Activated CD4-positive, alpha-beta T cell treated with anti-CD3 and anti-CD28 coated beads, Interleukin-2, amount 10 ng/mL, durations not matched to agents 7 days and 5 days (primary cell): ENCODE results near the gene BTBD9. TPM values are rescaled to one million over a fixed set of nuclear protein-coding genes. Genes with fewer than 3 reads are reported as not detected.

Experiments
- CTCF ChIA-PET: fragments of 350-600 bp; sonication (Branson Sonifier 250); formaldehyde crosslinking; loops from one replicate; lab custom pipeline; 2021; ENCODE audit warnings: antibody characterized with exemption; lab: Charles Lee
- POLR2A ChIA-PET: fragments of 350-600 bp; sonication (Branson Sonifier 250); formaldehyde crosslinking; loops from one replicate; lab custom pipeline; 2021; ENCODE audit warnings: antibody characterized with exemption; lab: Charles Lee
- DNase-seq: peaks from one replicate; pipeline ENCODE4 v3.0.0-alpha.2; 2020
- H3K27ac Mint-ChIP-seq: one replicate; pipeline ENCODE4 v1.8.0; 2021; ENCODE audit warnings: mild to moderate bottlenecking, moderate library complexity, mixed read lengths
- H3K27me3 Mint-ChIP-seq: one replicate; pipeline ENCODE4 v1.8.0; 2021; ENCODE audit warnings: mixed read lengths
- H3K36me3 Mint-ChIP-seq: one replicate; pipeline ENCODE4 v1.8.0; 2021; ENCODE audit warnings: low read depth, mixed read lengths
- H3K4me1 Mint-ChIP-seq: one replicate; pipeline ENCODE4 v1.8.0; 2021; ENCODE audit warnings: mixed read lengths
- H3K4me3 Mint-ChIP-seq: one replicate; pipeline ENCODE4 v1.8.0; 2021; ENCODE audit warnings: mild to moderate bottlenecking, moderate library complexity, mixed read lengths
- H3K9me3 Mint-ChIP-seq: one replicate; pipeline ENCODE4 v1.8.0; 2021; ENCODE audit warnings: mixed read lengths
- total RNA-seq, 2 experiments: library from RNA; stranded (reverse); gene quantifications; one replicate each; pipeline ENCODE4 v1.2.3, GENCODE V29; 2021

The BTBD9 gene
- total RNA-seq, 2 experiments from 2014 or later, result 12.0 to 12.6 TPM

DNA sequence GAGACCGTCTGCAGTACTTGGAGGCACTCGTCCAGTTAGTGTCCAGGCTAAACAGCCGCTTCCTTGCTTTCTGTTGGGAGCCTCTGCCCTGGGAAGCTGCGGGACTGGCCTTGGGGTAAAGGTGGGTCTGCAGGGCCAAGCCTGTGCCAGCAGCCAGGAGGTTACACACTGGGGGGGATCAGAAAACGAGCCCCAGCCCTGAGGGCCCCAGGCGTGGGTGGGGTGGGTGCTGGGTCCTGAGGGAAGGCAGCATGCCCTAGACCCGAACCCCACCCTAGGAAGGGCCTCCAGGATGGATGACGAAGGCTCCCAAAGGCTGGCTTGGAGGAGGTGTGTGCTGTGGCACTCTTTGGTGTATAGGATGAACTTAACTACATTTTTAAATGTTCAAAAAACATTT lies 485.0 kb downstream of the BTBD9 start:
- ChIA-PET CTCF (interaction anchor here (1.0 kb wide), 1 partner anchor 14 kb away, joined by 3 read pairs; no protein-coding TSS in a partner anchor), POLR2A (no interaction called here)

DNA sequence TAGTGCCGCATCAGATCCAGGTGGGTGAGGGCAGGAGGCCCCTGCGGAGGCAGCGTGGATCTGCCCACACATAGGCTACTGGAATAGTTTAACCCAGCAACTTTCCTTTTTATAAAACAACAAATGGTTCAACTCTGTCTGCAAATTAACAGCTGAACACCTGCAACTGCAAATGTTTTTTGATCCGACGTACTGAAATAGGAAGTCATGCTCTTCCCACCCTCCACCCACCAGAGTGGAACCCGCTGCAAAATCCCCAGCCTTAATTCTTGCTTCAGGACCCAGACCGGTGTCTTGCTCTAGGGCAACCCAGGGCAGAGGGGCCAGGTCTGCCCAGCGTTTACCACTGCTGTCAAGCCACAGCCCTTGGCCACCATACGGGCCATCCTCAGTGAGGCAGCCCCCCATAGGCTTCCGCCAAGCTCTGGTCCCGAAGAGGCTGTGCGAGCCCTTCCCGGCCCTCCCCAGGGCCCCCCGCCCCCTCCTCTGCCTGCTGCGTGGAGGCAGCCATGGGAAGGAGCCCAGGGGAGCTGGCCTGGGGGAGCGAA lies 485.9 kb downstream of the BTBD9 start:
- Mint-ChIP-seq H3K27ac (no peak overlapping the region), H3K36me3 (no peaks in the 10 kb centered on the region), H3K9me3 (no peaks in the 10 kb centered on the region), H3K4me1 (no peaks in the 10 kb centered on the region), H3K4me3 (no peak overlapping the region), H3K27me3 (no peaks in the 10 kb centered on the region)
- ChIA-PET POLR2A (no interaction called here), CTCF (interaction anchor here (1.0 kb wide), 1 partner anchor 13 kb away, joined by 3 read pairs; no protein-coding TSS in a partner anchor)
- no peak for DNase-seq

More for the DNA sequence above, 485.0 kb downstream of the BTBD9 start:
- Mint-ChIP-seq H3K36me3 (no peaks in the 10 kb centered on the region), H3K27me3 (no peaks in the 10 kb centered on the region), H3K9me3 (no peaks in the 10 kb centered on the region), H3K27ac (no peak overlapping the region), H3K4me1 (no peaks in the 10 kb centered on the region), H3K4me3 (no peak overlapping the region)
- DNase-seq, result no peak

DNA sequence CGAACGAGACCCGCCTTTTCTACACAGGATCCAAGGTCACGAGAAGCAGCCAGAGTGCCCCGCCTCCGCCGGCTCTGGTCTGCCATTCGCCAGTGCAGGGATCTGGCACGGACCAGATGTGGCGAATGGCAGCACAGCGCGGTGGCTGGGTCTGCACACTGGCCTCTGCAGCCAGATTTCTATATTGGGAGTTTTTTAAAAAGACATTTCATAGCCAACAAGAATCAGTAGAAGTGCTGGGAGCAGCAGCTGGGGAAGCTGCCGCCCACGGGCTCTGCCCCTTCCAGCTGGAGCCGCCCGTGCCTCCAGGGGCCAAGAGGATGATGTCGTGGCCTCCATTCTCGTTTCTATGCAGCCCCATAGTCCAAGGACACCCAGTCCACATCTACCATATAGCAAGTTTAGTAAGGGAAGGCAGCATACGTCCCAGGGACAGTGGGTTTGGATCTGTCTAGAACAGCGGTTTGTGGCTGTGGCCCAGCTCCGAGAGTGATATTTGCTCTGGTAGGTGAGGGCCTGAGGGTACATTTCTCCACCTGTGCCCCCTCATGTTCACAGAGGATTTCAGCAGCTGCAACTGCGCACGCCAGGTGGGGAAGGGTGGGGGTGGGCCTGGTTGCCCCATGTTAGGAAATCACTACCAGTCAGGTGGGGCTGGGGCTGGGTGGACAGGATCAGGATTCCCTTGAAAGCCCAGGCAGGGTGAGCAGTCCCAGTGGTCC lies 486.5 kb downstream of the BTBD9 start:
- ChIA-PET POLR2A (no interaction called here), CTCF (no interaction called here)
- Mint-ChIP-seq H3K36me3 (no peaks in the 10 kb centered on the region), H3K9me3 (no peaks in the 10 kb centered on the region), H3K27me3 (no peaks in the 10 kb centered on the region), H3K4me1 (no peaks in the 10 kb centered on the region), H3K27ac (no peak overlapping the region), H3K4me3 (no peak overlapping the region)
- no peak for DNase-seq

DNA sequence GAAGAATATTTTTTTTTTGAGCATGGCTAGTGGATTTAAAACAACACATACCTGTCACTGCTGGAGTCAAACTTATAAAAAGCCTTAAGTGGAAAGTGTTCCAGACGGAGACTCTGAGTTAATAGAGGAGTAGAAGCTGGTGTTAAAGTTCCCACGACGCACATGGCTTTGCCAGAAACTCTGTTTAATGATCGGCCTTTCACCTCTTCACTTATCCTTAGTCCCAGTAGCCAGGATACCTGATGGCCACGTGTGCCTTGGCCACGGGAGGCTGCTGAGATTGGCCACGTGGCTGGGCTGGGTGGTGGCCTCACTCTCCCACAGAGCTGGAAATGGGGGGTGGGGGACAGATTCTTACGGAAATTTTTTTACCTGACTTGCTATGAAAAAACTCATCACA lies 487.1 kb downstream of the BTBD9 start:
- Mint-ChIP-seq H3K36me3 (no peaks in the 10 kb centered on the region), H3K4me1 (no peaks in the 10 kb centered on the region), H3K4me3 (no peak overlapping the region), H3K27me3 (no peaks in the 10 kb centered on the region), H3K9me3 (no peaks in the 10 kb centered on the region), H3K27ac (no peak overlapping the region)
- DNase-seq, result no peak
- ChIA-PET CTCF (no interaction called here), POLR2A (no interaction called here)

DNA sequence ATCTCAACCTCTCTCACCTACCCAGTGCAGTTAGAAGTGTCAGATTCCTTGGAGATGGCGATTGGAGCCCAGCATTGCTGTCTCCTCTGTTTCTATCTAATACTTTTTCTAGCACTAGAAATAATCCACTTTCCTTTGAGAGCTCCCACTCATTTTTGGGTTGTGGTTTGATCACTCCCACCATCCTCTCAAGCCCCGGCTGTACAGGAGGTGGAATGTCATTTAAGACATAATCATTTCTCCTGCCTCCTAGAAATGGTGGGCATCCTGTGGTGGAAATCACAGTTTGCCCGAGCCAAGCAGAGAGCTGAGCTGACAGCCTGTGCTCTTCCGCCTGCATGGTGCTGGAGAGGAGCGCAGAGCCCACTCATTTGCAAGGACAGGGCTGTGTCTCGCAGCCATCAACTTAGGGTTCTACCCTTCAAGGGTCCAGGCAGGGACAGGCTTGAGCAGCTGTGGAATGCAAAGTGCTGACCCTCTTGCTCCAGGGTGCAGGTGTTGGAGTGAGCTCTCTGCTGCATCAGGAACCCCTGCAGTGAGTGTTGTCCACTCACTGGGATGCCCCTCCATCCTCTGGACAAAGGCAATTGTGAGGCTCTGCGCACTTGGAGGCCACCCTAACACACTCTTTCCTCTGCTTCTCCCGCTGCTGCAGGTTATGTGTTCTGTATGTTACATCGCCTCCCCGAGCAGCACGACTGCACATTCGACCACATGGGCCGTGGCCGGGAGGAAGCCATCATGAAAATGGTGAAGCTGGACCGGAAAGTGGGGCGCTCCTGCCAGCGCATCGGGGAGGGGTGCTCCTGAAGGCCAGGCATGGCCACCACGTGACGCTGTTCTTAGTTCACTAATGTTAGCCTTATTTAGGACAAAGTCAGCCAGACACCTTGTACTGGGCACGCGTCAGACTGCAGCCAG lies 487.9 kb downstream of the BTBD9 start:
- Mint-ChIP-seq H3K9me3 (no peaks in the 10 kb centered on the region), H3K27ac (no peak overlapping the region), H3K4me3 (no peak overlapping the region), H3K4me1 (no peaks in the 10 kb centered on the region), H3K36me3 (no peaks in the 10 kb centered on the region), H3K27me3 (no peaks in the 10 kb centered on the region)
- CTCF ChIA-PET, result no interaction called here
- DNase-seq, result no peak
- POLR2A ChIA-PET, result no interaction called here

DNA sequence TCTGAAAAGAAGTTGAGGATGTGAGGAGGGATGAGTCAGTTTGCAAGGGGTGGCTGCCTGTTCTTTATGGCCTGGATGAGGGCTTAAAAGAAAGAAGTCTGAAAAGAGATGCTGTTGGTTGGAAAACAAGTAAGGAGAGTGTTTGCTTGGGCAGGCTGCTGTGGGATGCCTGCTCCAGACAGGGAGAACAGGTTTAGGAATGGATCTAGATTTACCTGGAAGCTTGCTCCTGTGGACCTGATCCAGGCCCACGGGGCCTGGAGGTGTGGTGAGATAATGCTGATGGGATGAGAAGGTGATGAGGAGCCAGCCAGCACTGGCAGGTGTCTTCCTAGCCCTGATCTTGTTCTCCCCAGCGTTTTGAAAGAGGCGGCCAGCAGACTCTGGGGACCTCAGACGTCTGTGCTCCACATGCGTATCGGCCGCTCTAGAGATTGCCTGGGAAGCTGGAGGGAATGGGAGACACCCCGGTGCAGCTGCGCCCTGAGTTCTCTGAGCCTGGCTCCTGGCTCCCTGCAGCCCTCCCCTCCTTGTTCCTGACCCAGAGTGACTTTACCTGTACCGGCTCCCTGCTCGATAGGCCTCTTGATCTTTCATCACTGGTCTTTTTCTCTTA lies 488.9 kb downstream of the BTBD9 start:
- H3K9me3 Mint-ChIP-seq, result no peaks in the 10 kb centered on the region
- DNase-seq, result no peak

DNA sequence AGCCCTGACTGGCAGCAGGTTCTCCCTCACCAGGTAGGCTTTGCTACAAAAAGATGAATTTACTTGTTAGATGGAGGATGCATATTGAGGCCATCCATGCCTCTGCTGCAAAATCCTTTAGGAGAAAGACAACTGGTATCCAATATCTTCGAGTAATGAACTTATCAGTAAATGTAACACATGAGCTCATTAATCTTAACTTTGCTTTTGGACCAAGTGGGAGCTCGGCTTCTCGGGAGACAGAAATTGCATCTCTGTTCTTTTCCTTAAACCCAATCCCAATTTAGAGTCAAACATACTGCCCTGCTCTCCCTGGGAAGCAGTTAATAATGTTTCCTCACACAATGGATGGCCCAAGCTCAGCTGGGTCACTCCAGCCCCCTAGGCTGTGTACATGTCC lies 489.7 kb downstream of the BTBD9 start:
- ChIA-PET CTCF (no interaction called here), POLR2A (no interaction called here)
- Mint-ChIP-seq H3K36me3 (no peaks in the 10 kb centered on the region), H3K27ac (no peak overlapping the region), H3K4me1 (no peaks in the 10 kb centered on the region), H3K9me3 (no peaks in the 10 kb centered on the region), H3K27me3 (no peaks in the 10 kb centered on the region), H3K4me3 (no peak overlapping the region)
- no peak for DNase-seq

More for the DNA sequence above, 488.9 kb downstream of the BTBD9 start:
- H3K27ac Mint-ChIP-seq, result no peak overlapping the region
- CTCF ChIA-PET, result no interaction called here
- no peak overlapping the region for H3K4me3 Mint-ChIP-seq
- no peaks in the 10 kb centered on the region for H3K4me1 Mint-ChIP-seq
- no peaks in the 10 kb centered on the region for H3K27me3 Mint-ChIP-seq
- POLR2A ChIA-PET, result no interaction called here
- no peaks in the 10 kb centered on the region for H3K36me3 Mint-ChIP-seq

DNA sequence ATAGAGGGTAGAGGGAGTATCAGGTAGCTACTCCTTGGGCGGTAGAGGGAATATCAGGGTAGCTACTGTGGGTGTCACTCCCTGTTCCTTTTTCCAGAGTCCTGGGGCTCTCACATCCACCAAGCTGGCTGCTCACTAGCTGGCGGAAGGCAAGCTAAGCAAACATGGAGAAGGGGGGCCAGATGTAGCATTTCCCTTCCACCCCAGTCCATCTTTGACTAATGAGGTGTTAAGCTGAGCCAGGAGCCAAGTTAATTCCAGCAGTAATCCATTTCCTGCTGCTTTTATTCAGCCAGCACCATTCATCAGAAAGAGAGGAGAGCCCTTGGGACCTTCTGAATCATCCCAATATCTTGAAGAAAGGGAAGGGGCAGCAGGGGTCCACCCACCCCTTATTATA lies 490.2 kb downstream of the BTBD9 start:
- no peak overlapping the region for H3K27ac Mint-ChIP-seq
- CTCF ChIA-PET, result interaction anchor here (0.6 kb wide), 1 partner anchor 15 kb away, joined by 3 read pairs; no protein-coding TSS in a partner anchor
- no peaks in the 10 kb centered on the region for H3K4me1 Mint-ChIP-seq
- H3K4me3 Mint-ChIP-seq, result no peak overlapping the region
- H3K27me3 Mint-ChIP-seq, result no peaks in the 10 kb centered on the region
- POLR2A ChIA-PET, result no interaction called here
- H3K36me3 Mint-ChIP-seq, result no peaks in the 10 kb centered on the region
- DNase-seq, result no peak
- H3K9me3 Mint-ChIP-seq, result no peaks in the 10 kb centered on the region

DNA sequence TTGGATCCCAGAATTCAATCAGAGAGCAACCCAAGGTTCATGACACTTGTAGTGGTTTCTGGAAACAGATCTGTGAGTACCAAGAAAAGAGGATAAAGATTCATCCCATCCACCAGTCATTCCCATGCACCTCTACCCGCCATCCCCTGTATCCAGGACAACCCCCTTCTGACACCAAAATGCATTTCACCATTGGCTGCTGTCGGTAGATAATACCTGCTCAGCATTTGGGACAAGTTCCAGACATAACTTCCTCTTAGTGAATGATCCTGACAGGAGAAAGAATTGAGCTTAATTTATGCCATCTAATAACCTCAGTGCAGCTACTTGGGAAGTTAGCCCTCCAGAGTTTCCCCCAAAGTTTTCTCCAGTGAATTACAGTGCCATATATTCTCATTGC lies 491.1 kb downstream of the BTBD9 start:
- ChIA-PET CTCF (no interaction called here), POLR2A (no interaction called here)
- no peaks in the 10 kb centered on the region for H3K27me3 Mint-ChIP-seq
- H3K4me3 Mint-ChIP-seq, result no peak overlapping the region
- H3K36me3 Mint-ChIP-seq, result no peaks in the 10 kb centered on the region
- H3K27ac Mint-ChIP-seq, result no peak overlapping the region
- no peak for DNase-seq
- H3K4me1 Mint-ChIP-seq, result no peaks in the 10 kb centered on the region
- H3K9me3 Mint-ChIP-seq, result no peaks in the 10 kb centered on the region

DNA sequence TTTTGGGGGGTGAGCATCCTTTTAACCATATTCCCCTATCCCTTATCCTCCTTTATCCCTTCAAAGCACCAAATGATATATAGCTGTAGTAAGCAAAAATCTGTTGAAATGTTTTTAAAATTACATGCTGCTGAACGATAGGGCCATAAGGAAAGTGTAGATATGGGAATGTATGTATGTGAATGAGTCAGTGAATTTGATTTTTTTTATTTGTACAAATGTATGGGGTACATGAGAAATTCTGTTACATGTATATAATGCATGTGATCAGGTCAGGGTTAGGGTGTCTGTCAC lies 493.0 kb downstream of the BTBD9 start:
- H3K9me3 Mint-ChIP-seq, result no peaks in the 10 kb centered on the region
- POLR2A ChIA-PET, result no interaction called here
- no peak for DNase-seq
- no peaks in the 10 kb centered on the region for H3K4me1 Mint-ChIP-seq
- no peak overlapping the region for H3K4me3 Mint-ChIP-seq
- CTCF ChIA-PET, result no interaction called here
- no peak overlapping the region for H3K27ac Mint-ChIP-seq
- H3K36me3 Mint-ChIP-seq, result no peaks in the 10 kb centered on the region
- H3K27me3 Mint-ChIP-seq, result no peaks in the 10 kb centered on the region

DNA sequence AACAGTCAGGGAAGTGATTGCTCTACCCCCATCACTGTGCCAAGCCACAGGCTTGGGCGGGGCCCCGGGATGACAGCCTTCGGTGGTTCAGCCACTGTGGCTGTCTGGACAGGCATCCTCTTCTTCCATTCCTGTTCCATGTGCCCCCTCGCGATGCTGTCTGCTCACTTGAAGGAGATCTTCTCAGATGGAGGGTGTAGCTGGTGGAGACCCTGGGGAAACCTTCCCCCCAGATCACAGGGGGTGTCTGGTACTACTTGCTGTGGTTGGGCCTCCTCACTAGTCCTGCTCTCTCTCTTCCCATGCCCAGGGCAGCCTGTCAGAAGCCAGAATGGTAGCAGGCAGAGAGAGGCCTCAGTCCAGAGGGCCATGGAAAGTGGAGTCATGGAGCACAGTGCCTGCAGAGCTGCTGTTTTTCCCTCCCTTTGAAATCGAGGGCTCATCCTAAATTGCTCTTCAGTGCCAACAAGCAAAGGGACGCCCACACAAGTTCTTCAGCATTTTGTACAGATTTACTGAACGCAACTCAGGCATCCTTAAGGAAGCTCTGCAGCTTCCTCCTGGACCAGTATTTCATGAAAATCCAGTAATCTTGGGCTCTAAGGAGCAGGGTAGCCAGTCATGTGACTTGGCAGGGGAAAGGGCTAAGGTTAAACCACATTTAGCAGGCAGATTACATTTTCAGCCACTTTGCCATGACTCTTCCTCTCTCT lies 493.6 kb downstream of the BTBD9 start:
- DNase-seq, result no peak
- CTCF ChIA-PET, result no interaction called here
- H3K9me3 Mint-ChIP-seq, result no peaks in the 10 kb centered on the region
- no peak overlapping the region for H3K4me3 Mint-ChIP-seq
- no peak overlapping the region for H3K27ac Mint-ChIP-seq
- no peaks in the 10 kb centered on the region for H3K27me3 Mint-ChIP-seq
- no peaks in the 10 kb centered on the region for H3K36me3 Mint-ChIP-seq
- H3K4me1 Mint-ChIP-seq, result no peaks in the 10 kb centered on the region
- POLR2A ChIA-PET, result no interaction called here

DNA sequence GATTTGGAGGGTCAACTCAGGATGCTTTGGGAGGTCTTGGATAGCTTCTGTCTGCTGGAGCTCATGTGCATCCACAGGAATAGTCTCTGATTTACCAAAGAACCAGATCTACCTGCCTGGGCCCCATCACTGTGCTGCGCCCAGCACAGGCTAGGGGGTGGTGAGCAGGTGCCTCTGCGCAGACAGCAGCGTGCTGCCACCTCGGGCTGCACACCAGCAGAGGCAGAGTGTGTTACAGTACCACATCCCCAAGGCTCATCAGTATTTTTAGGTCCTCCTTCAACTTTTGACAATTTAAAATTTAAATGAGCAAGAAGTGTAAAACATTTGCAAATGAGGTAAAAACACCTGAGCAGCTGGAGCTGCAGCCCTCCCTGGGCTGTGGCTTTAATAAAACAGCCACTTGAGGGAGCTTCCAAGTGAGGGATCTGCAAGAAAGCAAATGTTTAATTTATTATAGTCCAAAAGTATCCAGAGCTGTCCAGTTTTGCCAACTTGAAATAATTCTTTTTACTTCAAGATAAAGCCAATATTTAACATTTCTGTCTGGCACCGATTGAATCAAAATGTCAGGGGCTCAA lies 495.3 kb downstream of the BTBD9 start:
- Mint-ChIP-seq H3K27ac (no peak overlapping the region), H3K4me3 (no peak overlapping the region), H3K4me1 (no peaks in the 10 kb centered on the region), H3K36me3 (no peaks in the 10 kb centered on the region), H3K9me3 (no peaks in the 10 kb centered on the region), H3K27me3 (no peaks in the 10 kb centered on the region)
- no peak for DNase-seq
- POLR2A ChIA-PET, result no interaction called here
- CTCF ChIA-PET, result no interaction called here
